ENCODE results near the gene COL18A1.

COL18A1 gene

DNA sequence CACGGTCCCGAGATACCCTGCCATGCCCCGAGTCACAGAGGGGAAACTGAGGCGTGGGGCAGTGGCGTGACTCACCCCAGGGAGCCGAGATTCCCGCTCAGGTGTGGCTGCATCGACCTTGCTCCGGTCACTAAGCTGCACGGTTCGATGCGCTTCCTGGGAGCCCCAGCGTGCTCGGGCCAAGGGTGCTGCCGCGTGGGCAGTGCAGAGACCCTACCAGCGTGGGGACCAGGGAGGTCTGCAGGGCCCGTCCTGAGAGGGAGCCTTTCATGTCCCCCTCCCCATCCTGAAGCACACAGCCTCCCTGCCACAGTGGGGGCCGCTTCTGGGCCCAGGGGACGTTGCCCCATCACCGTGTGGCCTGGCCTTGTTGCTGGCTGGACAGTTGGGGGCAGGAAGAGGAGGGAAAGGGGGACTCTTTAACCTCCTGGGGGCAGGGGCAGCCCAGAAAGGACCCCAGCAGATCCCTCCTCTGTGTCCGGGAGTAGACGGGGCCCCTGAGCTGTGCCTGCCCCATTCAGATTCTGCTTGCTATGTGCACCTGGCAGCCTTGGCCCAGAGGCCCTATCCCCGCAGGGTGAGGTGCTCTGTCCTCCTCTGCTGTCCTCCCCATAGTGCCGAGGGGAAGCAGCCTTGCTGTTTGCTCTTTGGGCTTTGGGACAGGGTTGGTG lies 52.3 kb downstream of the COL18A1 start:
- no peak for DNase-seq

DNA sequence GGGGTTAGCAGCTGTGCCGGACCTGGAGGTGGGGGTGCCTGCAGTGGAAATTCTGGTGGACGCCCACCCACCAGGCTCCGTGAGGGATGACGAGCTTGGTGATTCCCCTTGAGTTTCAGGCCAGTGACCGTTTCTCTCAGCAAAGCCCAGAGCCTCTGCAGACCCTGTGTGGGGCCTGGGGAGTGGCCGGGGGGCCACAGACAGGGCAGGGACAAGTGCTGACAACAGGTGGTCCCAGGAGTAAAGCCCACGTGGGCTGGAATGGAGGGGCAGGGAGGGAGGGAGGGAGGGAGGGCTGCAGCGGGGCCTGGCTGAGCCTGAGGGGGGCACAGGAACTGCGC lies 52.8 kb downstream of the COL18A1 start:
- DNase-seq = no peak

DNA sequence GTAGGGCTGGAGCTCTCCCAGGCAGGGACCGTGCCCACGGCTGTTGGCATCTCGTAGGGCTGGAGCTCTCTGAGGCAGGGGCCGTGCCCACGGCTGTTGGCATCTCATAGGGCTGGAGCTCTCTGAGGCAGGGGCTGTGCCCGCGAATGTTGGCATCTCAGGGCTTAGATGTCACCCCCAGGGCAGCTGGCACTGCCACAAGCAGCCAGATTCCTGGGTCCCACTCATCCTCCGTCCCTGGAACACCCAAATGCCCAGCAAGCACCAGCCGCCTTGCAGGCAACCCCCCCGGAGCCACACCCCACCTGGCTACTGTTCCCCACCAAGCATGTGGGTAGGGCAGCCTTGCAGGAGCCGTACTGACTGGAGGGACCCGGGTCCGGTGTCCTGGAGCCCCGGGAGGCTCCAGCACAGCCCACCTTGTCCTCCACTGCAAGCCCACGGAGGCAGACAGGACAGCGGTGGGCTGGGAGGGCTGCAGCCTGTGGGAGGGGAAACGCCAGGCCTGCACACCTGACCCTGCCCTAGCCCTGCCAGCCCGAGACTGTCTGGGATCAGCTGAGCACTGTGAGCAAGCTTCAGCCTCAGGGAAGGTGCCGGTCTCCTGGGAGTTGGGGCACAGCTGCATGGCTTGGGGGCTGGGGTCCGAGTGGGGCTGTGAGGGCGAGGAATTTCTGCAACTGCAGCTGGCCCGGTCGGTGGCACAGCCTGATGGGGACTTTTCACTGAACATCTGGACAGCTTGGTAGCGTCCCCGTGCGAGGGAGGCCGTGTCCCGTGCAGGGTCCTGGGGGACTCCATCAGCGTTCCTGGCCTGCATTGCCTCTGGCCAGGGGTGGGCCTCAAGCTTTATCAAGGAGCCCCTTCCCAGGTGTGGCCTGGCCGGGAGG lies 53.6 kb downstream of the COL18A1 start:
- no peak for DNase-seq

DNA sequence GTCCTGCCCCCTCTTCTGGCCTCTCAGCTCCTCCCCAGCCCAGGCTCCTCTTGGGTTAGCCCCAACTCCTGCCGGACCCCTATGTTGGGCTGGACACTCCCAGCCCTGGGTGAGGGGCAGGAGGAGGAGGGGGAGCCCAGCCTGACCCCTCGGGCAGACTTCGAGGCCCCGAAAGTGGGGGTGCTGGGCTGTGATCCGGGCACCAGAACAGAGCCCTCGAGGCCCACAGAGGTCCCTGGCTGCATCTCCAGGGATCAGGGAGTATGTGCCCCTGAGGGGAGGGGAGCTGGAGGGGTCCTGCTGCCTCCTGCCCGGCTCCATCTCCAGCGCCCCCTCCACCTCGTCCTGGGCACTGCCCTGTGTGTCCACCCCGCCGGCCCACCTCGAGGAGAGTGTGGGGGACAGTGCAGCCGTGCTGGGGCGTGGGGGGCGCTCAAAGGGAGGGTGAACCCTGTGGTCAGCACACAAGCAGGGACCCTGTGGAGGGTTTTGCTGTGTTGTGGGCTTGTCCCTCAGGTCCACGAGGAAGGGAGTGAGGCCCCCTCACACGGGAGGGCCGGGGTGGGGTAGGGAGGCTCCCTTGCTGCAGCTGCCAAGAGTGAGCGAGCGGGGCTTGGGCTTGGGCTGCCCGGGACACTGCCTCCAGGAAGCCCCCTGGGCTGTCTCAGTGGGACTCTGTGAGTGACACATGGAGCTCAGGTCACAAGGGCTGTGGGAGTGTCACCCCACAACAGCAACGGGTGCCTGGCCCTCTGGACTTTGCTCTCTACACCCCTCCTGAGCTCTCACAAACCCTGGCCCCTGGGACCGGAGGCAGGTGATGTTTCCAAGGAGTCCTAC lies 54.4 kb downstream of the COL18A1 start:
- DNase-seq = no peak

DNA sequence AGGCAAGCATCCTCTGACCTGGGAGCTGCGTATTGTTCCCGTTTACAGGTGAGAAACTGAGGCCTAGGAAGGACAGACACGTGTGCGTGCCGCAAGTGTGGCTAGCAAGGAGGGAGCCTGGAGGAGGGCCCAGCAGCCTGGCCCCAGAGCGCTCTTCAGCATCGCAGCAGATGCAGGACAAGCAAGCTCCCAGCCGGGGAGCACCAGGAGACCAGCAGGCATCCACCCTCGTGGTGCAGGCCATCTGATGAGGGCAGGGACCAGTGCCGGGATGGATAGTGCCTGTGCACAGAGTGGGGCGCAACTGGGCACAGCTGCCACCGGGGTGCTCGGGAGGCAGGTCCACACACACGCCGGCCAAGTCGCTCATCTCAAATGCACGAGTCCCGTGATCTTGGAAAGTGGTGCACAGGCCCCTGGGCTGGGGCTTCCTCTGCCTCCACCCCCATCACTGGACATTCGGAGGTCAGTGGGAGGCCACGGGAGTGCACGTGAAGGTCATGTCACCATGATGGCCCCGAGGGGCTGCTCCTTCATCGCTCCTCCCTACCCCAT lies 55.1 kb downstream of the COL18A1 start:
- no peak for DNase-seq

DNA sequence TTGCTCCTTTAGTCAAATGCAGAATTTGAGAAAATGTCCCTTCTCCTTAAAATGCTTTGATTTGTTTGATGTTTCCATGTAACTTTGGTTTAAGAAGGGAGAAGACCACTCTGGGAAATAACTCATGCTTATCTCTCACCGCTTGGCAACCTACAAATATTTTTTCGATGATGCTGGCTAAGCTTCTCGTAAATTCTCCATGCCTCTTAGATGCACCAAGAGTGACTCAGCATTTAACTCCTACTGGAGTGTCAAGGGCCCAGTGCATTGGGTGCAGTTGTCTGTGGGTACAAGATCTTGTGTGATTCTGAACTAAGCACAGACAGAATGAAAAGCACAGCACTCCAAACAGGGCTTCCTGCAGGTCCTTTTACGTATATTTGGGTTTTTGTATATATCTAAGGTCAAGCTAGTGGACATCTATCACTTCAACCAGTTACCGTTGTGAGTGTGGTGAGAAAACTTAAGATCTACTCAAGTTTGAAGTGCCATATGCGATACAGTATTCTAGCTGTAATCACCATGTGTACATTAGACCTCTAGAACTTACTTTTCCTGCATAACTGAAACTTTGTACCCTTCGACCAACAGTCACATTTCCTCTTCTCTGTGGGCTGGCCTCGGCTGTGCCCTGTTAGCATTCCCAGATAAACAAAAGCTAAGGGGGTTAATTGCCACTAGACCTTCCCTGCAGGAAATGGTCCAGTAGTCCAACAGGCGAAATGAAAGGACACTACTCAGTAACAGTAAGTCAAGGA lies 55.8 kb downstream of the COL18A1 start:
- DNase-seq = no peak

DNA sequence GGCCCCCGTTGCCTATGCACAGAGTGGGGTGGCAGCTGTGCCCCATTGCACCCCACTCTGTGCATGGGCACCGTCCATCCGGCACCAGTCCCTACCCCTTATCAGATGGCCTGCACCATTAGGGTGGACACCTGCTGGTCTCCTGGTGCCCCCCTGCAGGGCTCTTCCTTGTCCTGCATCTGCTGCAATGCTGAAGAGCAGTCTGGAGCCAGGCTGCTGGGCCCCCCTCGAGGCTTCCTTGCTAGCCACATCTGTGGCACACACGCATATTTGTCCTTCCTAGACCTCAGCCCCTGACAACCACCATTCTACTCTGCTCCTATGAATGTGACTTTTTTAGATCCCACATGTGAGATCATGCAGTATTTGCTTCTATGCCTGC lies 56.4 kb downstream of the COL18A1 start:
- DNase-seq = no peak

DNA sequence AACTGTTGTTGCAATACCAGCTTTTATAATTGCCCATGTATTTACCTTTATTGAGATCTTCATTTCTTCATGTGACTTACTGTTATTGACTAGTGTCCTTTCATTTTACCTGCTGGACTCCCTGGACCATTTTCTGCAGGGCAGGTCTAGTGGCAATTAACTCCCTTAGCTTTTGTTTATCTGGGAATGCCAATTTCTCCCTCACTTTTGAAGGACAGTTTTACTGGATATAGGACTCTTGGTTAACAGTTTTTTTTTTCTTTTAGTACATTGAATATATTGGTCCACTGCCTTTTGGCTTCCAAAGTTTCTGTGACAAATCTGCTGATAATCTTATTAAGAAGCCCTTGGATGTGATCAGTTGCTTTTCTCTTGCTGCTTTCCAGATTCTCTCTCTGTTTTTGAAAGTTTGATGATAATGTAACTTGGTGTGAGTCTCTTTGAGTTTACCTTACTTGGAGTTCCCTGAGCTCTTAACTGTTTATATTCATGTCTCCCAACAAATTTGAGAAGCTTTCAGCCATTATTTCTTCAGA lies 56.9 kb downstream of the COL18A1 start:
- DNase-seq = no peak

DNA sequence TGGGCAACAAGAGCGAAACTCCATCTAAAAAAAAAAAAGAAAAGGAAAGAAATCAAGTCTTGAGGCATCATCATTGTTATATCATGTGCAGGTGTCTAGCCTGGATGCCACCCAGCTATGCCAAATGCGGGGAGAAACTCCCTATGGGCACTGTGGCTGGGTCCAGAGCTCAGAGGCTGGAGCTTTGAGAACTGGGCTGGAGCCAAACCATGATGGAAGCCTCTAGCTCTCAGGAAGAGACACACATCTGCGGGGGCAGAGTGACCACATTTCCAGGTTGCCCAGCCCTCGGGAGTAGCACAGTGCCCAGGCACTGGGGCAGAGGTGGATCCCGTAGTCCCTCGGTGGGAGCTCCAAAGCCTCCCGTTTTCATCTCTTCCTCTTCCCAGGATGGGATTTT lies 58.9 kb downstream of the COL18A1 start:
- DNase-seq = no peak

DNA sequence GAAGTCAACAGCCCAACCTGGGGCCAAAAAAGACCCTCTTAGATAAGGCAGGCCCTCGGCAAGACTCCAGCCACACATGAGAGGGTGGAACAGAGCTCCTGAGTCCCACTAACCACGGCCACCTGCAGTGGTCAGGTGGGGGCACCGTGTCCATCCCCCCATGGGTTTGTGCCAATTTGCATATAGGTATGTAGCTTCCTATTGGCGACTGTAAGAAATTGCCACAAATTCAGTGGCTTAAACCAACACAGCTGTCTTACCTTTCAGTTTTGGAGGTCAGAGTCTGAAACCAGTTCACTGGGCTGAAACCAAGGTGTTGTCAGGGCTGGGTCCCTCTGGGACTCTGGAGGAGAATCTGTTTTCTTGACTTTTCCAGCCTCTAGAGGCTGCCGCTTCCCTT lies 59.3 kb downstream of the COL18A1 start:
- DNase-seq = no peak

DNA sequence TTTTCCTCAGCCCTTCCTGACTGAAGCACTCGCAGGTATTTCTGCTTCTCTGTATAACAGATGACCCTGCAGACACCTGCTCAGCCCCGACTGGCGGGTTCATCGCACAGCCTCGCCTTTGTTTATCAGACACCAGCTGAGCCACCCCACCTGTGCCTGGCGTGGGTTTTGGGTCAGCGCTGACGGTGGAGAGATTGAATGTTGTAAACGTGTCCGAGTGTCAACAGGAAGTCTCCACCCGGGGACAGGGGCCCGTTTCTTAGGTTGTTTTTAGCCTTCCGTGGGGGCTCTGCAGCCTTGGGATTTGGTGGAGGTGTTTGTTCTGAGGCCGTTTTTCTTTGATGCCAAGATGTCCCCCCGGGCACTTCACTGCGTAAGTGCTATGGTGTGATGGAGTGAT lies 60.1 kb downstream of the COL18A1 start:
- DNase-seq = peak; percentile 51

DNA sequence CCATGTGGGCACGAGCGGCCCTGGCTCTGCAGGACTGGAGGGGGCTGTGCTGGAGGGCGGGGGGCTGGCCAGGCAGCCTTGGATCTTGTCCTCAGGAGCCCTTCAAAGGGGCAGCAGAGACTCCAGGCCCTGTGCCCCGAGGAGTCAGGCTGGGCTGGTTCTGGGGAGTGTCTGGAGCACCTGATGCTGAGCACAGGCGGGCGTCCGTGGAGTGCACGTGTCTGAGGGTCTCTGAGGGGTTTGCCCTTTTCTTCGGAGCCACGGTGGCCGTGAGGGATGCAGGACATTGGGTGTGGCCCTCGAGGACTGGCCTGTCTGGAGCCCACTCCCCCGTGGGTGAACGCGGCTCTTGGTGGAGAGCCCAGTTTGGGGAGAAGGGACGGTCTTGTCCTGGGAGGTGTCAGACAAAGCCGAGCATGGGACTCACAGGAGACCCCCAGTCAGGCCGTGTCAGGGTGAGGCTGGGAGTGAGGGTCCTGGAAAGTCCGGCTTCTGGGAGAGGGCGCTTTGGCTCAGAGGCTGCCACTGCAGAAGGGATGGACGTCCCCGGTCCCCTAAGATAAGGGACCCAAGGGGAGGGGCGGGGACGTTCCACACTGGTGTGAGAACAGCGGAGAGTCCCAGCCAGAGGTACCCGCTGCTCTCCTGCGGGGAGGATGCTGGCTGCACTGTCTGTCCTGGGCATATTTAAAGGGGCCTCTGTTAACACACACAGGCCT lies 60.8 kb downstream of the COL18A1 start:
- DNase-seq = no peak

DNA sequence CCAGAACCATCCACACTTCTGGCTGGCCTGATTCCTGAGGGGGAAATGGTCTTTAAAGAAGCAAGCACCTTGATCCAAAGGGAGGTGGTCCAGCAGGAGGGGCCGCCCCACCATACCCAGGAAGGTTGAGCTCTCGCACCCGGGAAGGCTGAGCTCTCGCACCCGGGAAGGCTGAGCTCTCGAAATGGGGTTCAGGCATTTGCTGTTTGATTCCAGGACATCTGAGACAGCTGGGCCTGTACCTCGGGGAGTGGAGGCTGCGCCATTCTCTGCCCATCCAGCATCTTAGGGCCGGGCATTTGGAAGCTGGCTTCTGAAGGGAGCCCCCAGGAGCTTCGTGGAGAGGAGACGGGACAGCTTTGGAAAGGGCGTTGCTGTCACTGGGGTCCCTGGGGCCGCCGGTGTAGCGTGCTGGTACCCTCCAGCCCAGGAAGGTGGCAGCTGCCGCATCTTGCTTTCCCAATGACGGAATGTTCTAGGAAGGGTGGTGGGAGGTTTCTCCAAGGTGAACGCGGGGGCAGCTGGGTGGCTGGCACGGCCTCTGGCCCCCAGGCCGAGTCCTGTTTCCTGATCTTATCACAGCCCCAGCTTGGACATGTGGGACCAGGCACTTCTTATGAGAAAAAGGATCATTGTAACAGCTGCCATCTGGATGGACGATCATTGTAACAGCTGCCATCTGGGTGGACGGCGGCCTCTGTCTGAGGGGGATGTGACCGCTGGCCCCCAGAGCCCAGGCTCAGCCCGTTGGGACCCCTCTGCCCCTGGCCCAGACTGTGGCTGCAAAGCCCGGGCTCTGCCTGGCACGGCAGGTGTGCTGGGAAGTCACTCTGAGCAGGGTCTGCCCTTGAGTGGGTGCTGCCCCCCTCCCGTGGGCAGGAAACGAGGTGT lies 61.6 kb downstream of the COL18A1 start:
- DNase-seq = no peak

DNA sequence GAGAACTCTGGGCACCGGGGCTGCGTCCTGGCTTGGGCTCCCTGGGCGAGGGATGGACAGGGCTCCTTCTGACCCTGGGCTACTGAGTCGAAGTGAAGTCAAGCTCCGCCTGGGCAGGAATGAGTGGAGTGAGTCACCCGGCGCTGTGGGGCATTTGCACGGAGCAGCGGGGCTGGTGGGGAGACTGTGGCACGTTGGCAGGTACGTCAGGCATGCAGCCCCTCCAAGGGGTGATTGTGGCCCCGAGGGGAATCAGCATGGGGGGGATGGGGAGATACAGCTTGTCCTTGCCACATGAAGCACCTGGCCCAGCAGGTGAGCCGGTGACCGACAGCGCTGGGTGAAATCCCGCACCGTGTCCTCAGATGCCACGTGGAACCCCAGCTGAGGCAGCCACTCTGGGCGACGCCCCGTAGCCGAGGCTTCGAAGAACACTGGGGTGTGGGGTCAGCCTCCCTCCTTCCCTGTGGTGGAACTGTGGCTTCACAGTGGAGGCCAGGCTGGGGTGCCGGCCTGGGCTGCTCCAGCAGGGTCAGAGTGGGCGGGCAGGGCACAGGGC lies 62.3 kb downstream of the COL18A1 start:
- DNase-seq = no peak

DNA sequence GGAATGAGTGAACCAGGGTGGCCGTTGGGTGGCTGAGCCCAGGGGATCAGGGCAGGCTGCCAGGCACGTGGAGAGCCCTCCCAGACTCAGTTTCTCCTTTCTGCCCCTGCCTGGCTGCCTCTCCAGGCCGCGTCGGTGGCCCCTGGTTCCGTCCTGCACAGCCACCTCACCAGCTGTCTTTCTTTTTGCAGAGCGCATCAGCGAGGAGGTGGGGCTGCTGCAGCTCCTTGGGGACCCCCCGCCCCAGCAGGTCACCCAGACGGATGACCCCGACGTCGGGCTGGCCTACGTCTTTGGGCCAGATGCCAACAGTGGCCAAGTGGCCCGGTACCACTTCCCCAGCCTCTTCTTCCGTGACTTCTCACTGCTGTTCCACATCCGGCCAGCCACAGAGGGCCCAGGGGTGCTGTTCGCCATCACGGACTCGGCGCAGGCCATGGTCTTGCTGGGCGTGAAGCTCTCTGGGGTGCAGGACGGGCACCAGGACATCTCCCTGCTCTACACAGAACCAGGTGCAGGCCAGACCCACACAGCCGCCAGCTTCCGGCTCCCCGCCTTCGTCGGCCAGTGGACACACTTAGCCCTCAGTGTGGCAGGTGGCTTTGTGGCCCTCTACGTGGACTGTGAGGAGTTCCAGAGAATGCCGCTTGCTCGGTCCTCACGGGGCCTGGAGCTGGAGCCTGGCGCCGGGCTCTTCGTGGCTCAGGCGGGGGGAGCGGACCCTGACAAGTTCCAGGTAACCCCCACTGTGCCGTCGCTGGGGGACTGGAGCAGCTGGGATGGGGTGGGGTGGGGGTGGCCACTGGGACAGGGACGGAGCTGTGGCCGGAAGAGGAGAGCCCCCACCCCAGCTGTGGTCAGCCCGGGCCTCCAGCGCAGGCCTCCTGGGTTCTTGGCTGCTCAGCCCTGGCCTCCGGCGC lies 63.3 kb downstream of the COL18A1 start:
- DNase-seq = no peak

DNA sequence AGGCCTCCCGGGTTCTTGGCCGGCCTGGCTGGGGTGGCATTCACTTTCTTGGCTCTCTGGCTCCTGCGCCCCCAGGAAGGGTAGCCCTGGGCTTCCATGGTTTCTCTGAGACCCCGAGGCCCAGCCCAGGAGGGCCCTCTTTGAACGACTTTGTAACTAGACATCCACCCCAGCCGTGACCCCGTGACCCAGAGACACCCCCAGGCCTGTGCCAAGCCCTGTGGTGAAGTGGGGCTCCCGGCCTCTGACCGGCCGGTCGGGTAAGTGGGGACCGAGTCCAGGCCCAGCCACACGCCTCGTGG lies 64.0 kb downstream of the COL18A1 start:
- DNase-seq = no peak

DNA sequence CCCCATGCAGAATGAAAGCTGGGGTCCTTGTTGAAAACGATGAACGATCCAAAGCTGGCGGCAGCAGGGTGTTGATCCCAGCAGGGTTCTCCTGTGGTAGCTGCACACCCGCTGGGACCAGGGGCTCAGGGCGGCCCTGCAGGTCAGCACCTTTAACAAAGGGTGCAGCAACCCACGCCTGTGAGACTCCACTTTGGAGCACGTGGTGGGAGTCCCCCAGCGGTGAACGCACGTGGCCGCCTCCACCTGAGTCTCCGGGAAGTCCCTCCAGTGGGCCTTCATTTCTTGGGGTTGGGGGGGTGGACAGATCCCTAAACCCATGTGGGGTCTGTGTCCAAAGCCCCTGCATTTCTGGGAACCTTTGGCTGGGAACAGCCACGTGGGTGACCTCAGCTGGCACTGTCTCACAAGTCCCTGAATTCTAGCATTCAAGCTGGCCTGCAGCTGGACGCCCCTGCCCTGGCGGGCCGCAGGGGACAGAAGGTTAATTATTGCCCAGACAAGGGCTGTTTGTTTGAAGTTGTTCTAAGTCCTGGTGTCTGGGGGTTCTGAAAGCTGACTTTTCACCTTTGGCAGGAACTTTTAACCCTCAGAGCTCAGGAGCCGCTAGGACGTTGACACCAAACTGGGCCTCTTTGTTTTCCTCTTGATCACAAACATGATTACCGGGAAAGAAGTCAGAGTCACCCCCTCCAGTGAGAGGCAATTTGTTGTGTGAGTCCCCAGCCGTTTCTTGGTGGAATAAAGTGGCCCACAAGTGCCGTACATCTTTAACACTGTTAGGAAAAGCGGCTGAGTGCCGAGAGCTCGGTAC lies 64.5 kb downstream of the COL18A1 start:
- no peak for DNase-seq

DNA sequence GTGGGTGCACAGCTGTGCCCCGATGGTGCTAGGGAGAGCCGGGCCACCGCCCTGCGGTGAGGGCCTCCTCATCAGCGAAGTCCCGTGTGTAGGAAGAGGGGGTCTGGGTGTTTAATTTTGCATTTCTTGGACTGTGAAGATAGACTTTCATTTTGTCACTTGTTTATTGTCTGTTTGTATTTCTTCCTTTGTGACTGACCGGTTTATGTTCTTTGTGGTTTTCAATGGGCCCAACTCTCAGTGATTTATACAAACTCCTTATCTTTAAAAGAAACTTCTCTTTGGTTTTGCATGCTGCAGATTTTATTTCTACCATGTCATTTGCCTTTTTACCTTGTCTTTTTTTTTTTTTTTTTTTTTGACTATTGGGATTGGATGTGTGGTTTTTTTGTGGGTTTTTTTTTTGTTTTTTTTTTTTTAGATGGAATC lies 65.1 kb downstream of the COL18A1 start:
- no peak for DNase-seq

Data from DMS79 treated with DMSO at 0.1 percent for 48 hours (cell line).